ENCODE results near the gene ZNF273.

DNA sequence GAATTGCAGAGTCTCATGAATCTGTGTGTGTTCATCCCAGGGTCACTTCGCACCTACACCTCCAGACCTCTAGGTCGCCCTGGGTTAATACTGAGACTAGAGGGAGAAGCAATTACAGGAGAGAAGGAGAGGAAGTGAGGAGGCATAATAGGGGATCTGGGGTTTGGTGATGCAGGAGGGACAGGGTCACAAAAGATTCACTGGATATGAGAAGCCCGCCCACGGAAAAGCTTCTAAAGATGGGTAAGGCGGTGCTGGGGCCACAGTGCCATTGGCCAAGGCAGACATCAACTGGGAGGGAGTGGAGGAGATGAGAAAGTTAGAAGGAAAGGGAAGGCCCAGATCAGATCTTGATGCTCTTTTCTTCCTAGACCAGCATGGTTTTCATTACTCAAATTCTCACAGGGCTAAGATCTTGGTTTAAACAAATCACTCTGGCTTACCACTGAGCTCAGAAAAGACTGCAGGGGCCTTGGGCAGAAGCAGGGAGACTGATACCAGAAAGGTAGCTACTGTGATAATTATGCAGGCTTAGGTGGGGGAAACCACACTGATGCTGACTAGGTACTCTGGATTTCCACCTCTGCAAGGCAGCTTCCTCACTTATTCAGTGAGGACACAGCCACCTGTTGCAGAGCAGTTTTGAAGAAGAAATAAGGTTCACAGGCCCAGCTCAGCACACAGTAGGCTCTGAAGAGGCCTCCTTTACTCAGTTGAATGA is 17.4 kb upstream of the ZNF273 start:
- TF ChIP-seq POLR2AphosphoS5 (IDR thresholded peaks at IDR 0.05) (no peak), POLR2A (IDR thresholded peaks at IDR 0.05) (no peak)
- TF ChIP-seq, protein P1, sequence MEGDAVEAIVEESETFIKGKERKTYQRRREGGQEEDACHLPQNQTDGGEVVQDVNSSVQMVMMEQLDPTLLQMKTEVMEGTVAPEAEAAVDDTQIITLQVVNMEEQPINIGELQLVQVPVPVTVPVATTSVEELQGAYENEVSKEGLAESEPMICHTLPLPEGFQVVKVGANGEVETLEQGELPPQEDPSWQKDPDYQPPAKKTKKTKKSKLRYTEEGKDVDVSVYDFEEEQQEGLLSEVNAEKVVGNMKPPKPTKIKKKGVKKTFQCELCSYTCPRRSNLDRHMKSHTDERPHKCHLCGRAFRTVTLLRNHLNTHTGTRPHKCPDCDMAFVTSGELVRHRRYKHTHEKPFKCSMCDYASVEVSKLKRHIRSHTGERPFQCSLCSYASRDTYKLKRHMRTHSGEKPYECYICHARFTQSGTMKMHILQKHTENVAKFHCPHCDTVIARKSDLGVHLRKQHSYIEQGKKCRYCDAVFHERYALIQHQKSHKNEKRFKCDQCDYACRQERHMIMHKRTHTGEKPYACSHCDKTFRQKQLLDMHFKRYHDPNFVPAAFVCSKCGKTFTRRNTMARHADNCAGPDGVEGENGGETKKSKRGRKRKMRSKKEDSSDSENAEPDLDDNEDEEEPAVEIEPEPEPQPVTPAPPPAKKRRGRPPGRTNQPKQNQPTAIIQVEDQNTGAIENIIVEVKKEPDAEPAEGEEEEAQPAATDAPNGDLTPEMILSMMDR (IDR thresholded peaks at IDR 0.05) = no peak

Data from breast epithelium (tissue), 3 donors.